Measurements from ENCODE around the gene ADGRB2. TPM values are rescaled to one million over a fixed set of nuclear protein-coding genes. Genes with fewer than 3 reads are reported as not detected.

Gene ADGRB2
- total and polyA plus RNA-seq, 2 of the 4 experiments (the other 2 are of a cell fraction): 2.2 to 11.9 TPM

- H4K5ac ChIP-seq (ENCODE audit: low read depth, low read length): peak overlapping the region; percentile 66
- peak overlapping the region; percentile 91 for H3K56ac ChIP-seq (ENCODE audit: extremely low read depth, insufficient read depth, low read length)
- H2BK5ac ChIP-seq (ENCODE audit: low read depth, low read length, poor library complexity, severe bottlenecking): peak overlapping the region; percentile 66
- POLR2A ChIA-PET (ENCODE audit: unreplicated experiment): no interaction called here
- DNase-seq (peak; percentile 89), ATAC-seq (ENCODE audit: low read depth) (peak; percentile 71)
- dilution Hi-C loops (cut with HindIII; ENCODE audit: low sequenced_read_pairs, unreplicated experiment) (no loop called here), intact Hi-C loops (cut with micrococcal nuclease) (loop anchor here (2.0 kb wide), 4 partner anchors 25 to 223 kb away; partner anchors contain the start of gene COL16A1), in situ Hi-C loops (cut with MboI; ENCODE audit: low sequenced_read_pairs) (loop anchor here (5.0 kb wide), 1 partner anchor 126 kb away; no protein-coding TSS in a partner anchor)
- peaks cover 0 to 16% of the 10 kb centered on the region in 2 experiments; a peak in 2 of 4 replicates for H3K79me1 ChIP-seq (ENCODE audit: low read depth in 1 of 2, low read length in 2 of 2)
- H3K4me1 ChIP-seq (ENCODE audit: control insufficient read depth, insufficient read depth, low read length): peaks cover 4% of the 10 kb centered on the region
- no peaks in the 10 kb centered on the region for H3K36me3 ChIP-seq (ENCODE audit: control insufficient read depth, insufficient read depth, low read length)
- TF ChIP-seq RFX5 (IDR thresholded peaks at IDR 0.05; ENCODE audit: low read depth, low read length) (0 out of 2 replicates have a peak, but pooled peaks have one; percentile 19), POLR2A (IDR thresholded peaks at IDR 0.05; ENCODE audit: low read depth, low read length) (peak; percentile 50; the same call in 1 of the 2 replicates), MXI1 (IDR thresholded peaks at IDR 0.05; ENCODE audit: borderline replicate concordance, low read depth, low read length) (peak; percentile 80; the same call in 1 of the 2 replicates), BHLHE40 (IDR thresholded peaks at IDR 0.05; ENCODE audit: low read depth, low read length) (peak; percentile 83), CEBPB (IDR thresholded peaks at IDR 0.05; ENCODE audit: low read depth, low read length) (0 out of 2 replicates have a peak, but pooled peaks have one; percentile 14), CHD1 (IDR thresholded peaks at IDR 0.05; ENCODE audit: low read depth, low read length) (no peak), CTCF (conservative IDR thresholded peaks at IDR 0.05; ENCODE audit: low read depth, low read length) (no peak)
- H3K27ac ChIP-seq (ENCODE audit: insufficient read depth, low read length): peak overlapping the region; percentile 78
- peak overlapping the region; percentile 60; the same call in 1 of the 2 replicates for H2BK20ac ChIP-seq (ENCODE audit: low read depth, low read length)
- peak overlapping the region; percentile 95 for H4K91ac ChIP-seq (ENCODE audit: insufficient read depth, low read depth, low read length)
- CTCF ChIA-PET: interaction anchor here (0.7 to 2.1 kb wide), 16 partner anchors 10 to 366 kb away, joined by 3 to 11 read pairs (median 3); partner anchors contain the start of gene COL16A1
- H3K9me1 ChIP-seq (ENCODE audit: insufficient read depth, low read length): peaks cover 7% of the 10 kb centered on the region
- H3K18ac ChIP-seq (ENCODE audit: low read depth, low read length): peak overlapping the region; percentile 58
- peak overlapping the region; percentile 91 for H3K4me2 ChIP-seq (ENCODE audit: low read depth, low read length)
- WGBS, 2 experiments (ENCODE audit: extremely low coverage in 2 of 2, insufficient read length in 1 of 2): 2% methylated on average over 10 of the region's 39 CpGs; no CpG with 5 or more reads in 1 of the 2 experiments
- H3K9ac ChIP-seq (ENCODE audit: low read depth, low read length): peak overlapping the region; percentile 71
- H2AK5ac ChIP-seq (ENCODE audit: low read depth, low read length): peak overlapping the region; percentile 90
- no TSS peak for BruUV-seq (replicated peaks)
- H2BK15ac ChIP-seq (ENCODE audit: low read depth, low read length): peak overlapping the region; percentile 78; the same call in 1 of the 3 replicates
- peak overlapping the region; percentile 100 for H2AFZ ChIP-seq (replicated peaks; ENCODE audit: low read length, poor library complexity)
- H2AK9ac ChIP-seq (replicated peaks; ENCODE audit: low read depth, low read length, poor library complexity): peak overlapping the region; percentile 97
- H4K8ac ChIP-seq (ENCODE audit: low read depth in 2 of 2, low read length in 2 of 2): peak overlapping the region; percentile 80 to 97
- peak overlapping the region; percentile 97 for H3K4ac ChIP-seq (ENCODE audit: low read depth, low read length)
- no peaks in the 10 kb centered on the region for H3K27me3 ChIP-seq (ENCODE audit: control insufficient read depth, insufficient read depth, low read length)
- H3K23ac ChIP-seq (ENCODE audit: low read depth, low read length): peak overlapping the region; percentile 95
- peak overlapping the region; percentile 60 for H3K4me3 ChIP-seq (ENCODE audit: insufficient read depth, low read depth, low read length)
- H4K20me1 ChIP-seq (ENCODE audit: insufficient read depth, low read length): peaks cover 11% of the 10 kb centered on the region
- peak overlapping the region; percentile 99 for H3K14ac ChIP-seq (replicated peaks; ENCODE audit: low read depth, low read length)
- no peaks in the 10 kb centered on the region for H3K9me3 ChIP-seq (ENCODE audit: control insufficient read depth, insufficient read depth, low read length)
- H2BK120ac ChIP-seq (ENCODE audit: low read depth, low read length): peak overlapping the region; percentile 92
Observed at GRCh38 chr1:31788138-31788824, 24.1 kb upstream of the ADGRB2 start.

Data from IMR-90 (cell line).